ENCODE results near the gene MAN2A2.
"Not testable (repeated sequence)": the region's sequence is repeated elsewhere in the genome, so short reads cannot be mapped to it uniquely, and the experiment has no call there.

DNA sequence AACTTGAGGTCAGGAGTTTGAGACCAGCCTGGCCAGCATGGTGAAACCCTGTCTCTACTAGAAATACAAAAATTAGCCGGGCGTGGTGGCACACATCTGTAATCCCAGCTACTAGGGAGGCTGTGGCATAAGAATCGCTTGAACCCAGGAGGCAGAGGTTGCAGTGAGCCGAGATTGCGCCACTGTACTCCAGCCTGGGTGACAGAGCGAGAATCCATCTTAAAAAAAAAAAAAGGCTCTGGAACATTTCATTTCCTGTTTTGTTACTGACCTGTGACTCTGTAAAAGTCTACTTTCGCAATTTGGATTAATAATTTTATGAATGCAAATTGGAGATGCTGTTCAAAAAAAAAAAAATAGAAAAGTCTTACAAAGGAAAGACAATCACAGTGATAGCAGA is 25.0 kb downstream of the MAN2A2 start:
- TF ChIP-seq EZH2 (IDR thresholded peaks at IDR 0.05; ENCODE audit: insufficient read depth, poor library complexity, severe bottlenecking); EZH2phosphoT487 (IDR thresholded peaks at IDR 0.05; ENCODE audit: insufficient read depth, low read depth): not testable (repeated sequence)

Data from GM23248 (cell line).